SK-N-SH (cell line): ENCODE results near the gene NT5DC2.

ENCODE experiments used
- EP300 ChIP-seq, 2 experiments: IDR thresholded peaks; 2 replicates each; pipeline versions ENCODE4 v1.4.0 to v1.6.1; 2012; ENCODE audit warnings: borderline replicate concordance in 1 of 2, low read depth in 1 of 2, low read length in 1 of 2
- EZH2phosphoT487 ChIP-seq: fragments of 200-600 bp; sonication (generic); IDR thresholded peaks from 2 replicates; pipeline ENCODE4 v1.6.1; 2017; ENCODE audit warnings: low read depth, mixed run types, mild to moderate bottlenecking, antibody characterized with exemption, moderate library complexity, borderline replicate concordance
- POLR2AphosphoS5 ChIP-seq: IDR thresholded peaks from 2 replicates; pipeline ENCODE4 v1.6.1; 2012; ENCODE audit warnings: low read depth, low read length
- TAF1 ChIP-seq: IDR thresholded peaks from 2 replicates; pipeline ENCODE4 v1.6.1; 2012; ENCODE audit warnings: low read depth, mild to moderate bottlenecking, low read length, moderate library complexity, borderline replicate concordance
- TF ChIP-seq, protein P1 (sequence below): fragments of 150-350 bp; IDR thresholded peaks from 2 replicates; pipeline ENCODE4 v1.6.1; 2017; ENCODE audit warnings: antibody characterized with exemption, low read length, low read depth, borderline replicate concordance
- TF ChIP-seq, protein P2 (sequence below): fragments of 200-600 bp; sonication (generic); IDR thresholded peaks from 2 replicates; pipeline ENCODE4 v1.6.1; 2017; ENCODE audit warnings: antibody characterized with exemption, mild to moderate bottlenecking, moderate library complexity

DNA sequence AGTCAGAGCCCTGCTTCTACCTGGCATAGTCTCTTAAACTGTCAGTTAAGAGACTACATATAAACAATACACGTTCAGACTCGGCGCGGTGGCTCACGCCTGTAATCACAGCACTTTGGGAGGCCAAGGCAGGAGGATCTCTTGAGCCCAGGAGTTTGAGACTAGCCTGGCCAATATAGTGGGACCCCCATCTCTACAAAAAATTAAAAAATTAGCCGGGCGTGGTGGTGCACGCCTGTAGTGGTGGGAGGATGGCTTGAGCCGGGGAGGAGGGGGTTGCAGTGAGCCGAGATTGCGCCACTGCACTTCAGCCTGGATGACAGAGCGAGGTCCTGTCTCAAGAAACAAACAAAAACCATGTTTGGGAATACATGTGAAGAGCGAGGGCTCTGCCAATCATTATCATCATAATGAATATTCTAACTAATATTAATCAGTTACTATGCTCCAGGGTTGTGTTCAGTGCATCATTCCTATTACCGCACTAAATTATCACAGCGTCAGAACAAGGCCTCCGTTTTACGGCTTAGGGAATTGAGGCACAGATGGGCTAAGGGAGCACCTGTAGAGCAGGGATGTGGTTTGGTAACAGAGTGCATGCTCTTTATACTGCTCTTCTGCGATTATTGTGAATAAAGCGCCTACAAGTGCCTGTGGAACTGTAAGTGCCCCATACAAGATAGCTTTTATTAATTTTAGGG is 1.9 kb upstream of the NT5DC2 start:
- TF ChIP-seq EZH2phosphoT487 = no peak
- TF ChIP-seq, protein P1, sequence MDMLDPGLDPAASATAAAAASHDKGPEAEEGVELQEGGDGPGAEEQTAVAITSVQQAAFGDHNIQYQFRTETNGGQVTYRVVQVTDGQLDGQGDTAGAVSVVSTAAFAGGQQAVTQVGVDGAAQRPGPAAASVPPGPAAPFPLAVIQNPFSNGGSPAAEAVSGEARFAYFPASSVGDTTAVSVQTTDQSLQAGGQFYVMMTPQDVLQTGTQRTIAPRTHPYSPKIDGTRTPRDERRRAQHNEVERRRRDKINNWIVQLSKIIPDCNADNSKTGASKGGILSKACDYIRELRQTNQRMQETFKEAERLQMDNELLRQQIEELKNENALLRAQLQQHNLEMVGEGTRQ = no peak
- TF ChIP-seq, protein P2, sequence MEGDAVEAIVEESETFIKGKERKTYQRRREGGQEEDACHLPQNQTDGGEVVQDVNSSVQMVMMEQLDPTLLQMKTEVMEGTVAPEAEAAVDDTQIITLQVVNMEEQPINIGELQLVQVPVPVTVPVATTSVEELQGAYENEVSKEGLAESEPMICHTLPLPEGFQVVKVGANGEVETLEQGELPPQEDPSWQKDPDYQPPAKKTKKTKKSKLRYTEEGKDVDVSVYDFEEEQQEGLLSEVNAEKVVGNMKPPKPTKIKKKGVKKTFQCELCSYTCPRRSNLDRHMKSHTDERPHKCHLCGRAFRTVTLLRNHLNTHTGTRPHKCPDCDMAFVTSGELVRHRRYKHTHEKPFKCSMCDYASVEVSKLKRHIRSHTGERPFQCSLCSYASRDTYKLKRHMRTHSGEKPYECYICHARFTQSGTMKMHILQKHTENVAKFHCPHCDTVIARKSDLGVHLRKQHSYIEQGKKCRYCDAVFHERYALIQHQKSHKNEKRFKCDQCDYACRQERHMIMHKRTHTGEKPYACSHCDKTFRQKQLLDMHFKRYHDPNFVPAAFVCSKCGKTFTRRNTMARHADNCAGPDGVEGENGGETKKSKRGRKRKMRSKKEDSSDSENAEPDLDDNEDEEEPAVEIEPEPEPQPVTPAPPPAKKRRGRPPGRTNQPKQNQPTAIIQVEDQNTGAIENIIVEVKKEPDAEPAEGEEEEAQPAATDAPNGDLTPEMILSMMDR = no peak
- TF ChIP-seq EP300 (IDR thresholded peaks at IDR 0.05; ENCODE audit: borderline replicate concordance in 1 of 2, low read depth in 1 of 2, low read length in 1 of 2) = no peak
- TF ChIP-seq POLR2AphosphoS5 = no peak
- no peak for TF ChIP-seq TAF1
